ENCODE results near the gene CTIF. TPM values are rescaled to one million over a fixed set of nuclear protein-coding genes. Genes with fewer than 3 reads are reported as not detected.

Gene CTIF
- total RNA-seq, 1 experiment from 2014 or later, result 95.8 TPM

DNA sequence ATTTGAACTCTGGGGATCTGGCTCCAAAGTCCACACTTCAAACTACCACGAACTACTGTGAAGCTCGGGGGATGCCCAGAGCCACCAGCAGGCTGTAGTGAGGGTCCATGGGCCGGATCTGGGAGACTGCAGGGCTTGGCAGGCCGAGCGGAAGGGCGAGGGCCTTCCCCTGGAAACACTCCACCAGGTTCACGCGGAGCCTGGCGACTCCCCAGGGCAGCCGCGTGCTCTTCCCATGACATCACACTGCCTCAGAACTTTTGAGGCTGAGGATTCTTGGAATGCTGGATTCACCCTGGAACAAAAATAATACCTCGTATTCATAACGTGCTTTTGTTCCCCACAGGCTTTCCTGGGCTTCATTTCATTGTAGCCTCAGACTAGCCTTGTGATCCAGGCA lies 210.9 kb downstream of the CTIF start:
- DNase-seq (ENCODE audit: unreplicated experiment), result no peak
- Mint-ChIP-seq H3K4me1 (ENCODE audit: insufficient read depth, unreplicated experiment) (peaks cover 9% of the 10 kb centered on the region), H3K36me3 (ENCODE audit: insufficient read depth, unreplicated experiment) (no peaks in the 10 kb centered on the region), H3K4me3 (ENCODE audit: unreplicated experiment) (no peak overlapping the region), H3K27me3 (ENCODE audit: insufficient read depth, unreplicated experiment) (no peaks in the 10 kb centered on the region), H3K9me3 (ENCODE audit: unreplicated experiment) (no peaks in the 10 kb centered on the region), H3K27ac (ENCODE audit: low read depth, unreplicated experiment) (no peak overlapping the region)
- ChIA-PET POLR2A (no interaction called here), CTCF (interaction anchor here (0.6 to 1.2 kb wide), 3 partner anchors 11 to 273 kb away, joined by 3 to 5 read pairs (median 4); no protein-coding TSS in a partner anchor)
- no TSS peak for BruUV-seq (replicated peaks)
- intact Hi-C loops (cut with micrococcal nuclease), result no loop called here
- TF ChIP-seq, protein P1, sequence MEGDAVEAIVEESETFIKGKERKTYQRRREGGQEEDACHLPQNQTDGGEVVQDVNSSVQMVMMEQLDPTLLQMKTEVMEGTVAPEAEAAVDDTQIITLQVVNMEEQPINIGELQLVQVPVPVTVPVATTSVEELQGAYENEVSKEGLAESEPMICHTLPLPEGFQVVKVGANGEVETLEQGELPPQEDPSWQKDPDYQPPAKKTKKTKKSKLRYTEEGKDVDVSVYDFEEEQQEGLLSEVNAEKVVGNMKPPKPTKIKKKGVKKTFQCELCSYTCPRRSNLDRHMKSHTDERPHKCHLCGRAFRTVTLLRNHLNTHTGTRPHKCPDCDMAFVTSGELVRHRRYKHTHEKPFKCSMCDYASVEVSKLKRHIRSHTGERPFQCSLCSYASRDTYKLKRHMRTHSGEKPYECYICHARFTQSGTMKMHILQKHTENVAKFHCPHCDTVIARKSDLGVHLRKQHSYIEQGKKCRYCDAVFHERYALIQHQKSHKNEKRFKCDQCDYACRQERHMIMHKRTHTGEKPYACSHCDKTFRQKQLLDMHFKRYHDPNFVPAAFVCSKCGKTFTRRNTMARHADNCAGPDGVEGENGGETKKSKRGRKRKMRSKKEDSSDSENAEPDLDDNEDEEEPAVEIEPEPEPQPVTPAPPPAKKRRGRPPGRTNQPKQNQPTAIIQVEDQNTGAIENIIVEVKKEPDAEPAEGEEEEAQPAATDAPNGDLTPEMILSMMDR (IDR thresholded peaks at IDR 0.05; ENCODE audit: unreplicated experiment), result no peak

DNA sequence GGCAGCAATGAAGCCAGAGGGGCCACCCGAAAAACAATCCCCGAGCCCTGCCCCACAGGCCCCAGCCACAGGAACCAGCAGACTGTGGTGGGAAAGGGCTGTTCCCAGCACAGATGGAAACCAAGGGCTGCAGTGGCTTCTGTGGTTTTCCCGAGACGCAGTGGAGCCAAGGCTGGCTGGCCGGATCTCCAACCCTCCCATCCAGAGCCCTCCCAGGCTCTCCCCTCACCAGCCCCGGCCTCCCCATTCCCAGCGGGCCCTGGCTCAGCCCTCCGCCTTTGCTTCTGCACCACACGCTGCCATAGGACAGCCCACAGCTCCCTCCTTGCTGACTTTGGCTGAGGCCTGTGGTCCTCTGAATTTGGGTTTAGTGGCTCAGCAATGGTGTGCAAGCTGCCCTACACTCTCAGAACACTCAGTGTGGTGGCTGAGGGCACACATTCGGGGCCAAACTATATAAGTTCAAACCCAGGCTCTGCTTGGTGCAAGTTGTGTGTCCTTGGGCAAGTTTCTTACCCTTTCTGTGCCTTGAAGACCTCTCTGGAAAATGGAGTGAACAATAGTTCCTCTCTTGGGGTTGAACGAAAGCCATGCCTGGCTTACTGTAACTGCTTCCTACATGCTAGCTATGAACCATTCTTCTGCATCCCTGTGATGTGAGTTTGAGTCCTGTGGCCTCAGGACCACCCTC lies 211.8 kb downstream of the CTIF start:
- CTCF ChIA-PET, result interaction anchor here (0.8 kb wide), 1 partner anchor 26 kb away, joined by 3 read pairs; no protein-coding TSS in a partner anchor
- DNase-seq (ENCODE audit: unreplicated experiment), result no peak
- H3K4me3 Mint-ChIP-seq (ENCODE audit: unreplicated experiment), result no peak overlapping the region
- TF ChIP-seq, protein P1 (IDR thresholded peaks at IDR 0.05; ENCODE audit: unreplicated experiment), result no peak
- H3K4me1 Mint-ChIP-seq (ENCODE audit: insufficient read depth, unreplicated experiment), result peaks cover 6% of the 10 kb centered on the region
- H3K9me3 Mint-ChIP-seq (ENCODE audit: unreplicated experiment), result no peaks in the 10 kb centered on the region
- no TSS peak for BruUV-seq (replicated peaks)
- no peaks in the 10 kb centered on the region for H3K36me3 Mint-ChIP-seq (ENCODE audit: insufficient read depth, unreplicated experiment)
- no peaks in the 10 kb centered on the region for H3K27me3 Mint-ChIP-seq (ENCODE audit: insufficient read depth, unreplicated experiment)
- intact Hi-C loops (cut with micrococcal nuclease), result no loop called here
- POLR2A ChIA-PET, result no interaction called here
- no peak overlapping the region for H3K27ac Mint-ChIP-seq (ENCODE audit: low read depth, unreplicated experiment)

DNA sequence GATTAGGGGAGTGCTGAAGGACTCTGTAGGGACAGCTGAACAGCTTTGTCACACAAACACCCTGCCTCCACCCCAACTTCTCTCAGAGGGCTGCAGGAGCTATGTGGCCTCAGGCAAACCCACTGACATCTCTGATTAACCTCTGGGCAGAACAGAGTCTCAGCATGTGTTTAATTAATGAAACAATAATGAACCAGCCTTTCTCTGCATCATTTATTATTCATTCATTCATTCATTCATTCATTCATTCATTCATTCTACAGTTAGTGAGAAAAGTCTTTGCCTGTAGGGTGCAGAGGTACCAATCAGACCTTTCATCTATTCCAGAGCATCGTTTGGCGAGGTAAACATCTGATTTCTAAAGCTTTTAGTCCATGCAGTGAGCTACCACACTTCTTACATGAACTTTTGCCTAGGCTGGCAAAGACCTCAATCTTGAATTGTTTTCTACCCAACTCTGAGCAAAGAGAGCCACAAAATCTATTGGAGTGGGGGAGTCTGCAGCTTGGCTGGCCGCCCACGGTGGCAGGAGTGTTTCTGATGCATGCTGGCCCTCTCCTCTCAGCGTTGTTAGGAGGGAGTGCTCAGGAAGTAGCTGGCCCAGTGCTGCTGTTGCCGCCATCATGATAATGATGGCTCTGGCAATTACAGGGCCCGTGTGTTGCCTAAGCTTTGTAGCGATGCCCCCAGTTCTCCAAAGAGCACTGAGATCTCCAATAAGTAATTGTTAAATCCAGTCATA lies 213.1 kb downstream of the CTIF start:
- intact Hi-C loops (cut with micrococcal nuclease), result no loop called here
- BruUV-seq (replicated peaks), result no TSS peak
- peaks cover 6% of the 10 kb centered on the region for H3K4me1 Mint-ChIP-seq (ENCODE audit: insufficient read depth, unreplicated experiment)

DNA sequence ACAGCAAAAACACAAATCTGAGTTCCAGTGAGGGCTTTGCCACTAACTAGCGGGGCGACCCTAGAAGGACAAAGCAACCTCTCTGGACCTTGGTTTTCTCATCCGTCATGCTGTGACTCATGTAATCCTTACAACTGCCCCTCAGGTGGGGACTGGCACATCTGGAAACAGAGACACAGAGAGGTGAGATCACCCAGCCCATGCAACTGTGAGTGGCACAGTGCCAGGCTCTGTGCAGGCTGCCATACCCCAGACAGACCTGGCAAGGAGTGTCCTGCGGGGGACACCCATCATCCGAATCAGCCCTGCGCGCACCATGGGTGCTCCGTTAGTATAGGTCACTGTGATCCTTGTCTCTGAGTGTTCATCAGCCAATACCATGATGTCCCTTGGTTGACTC lies 213.6 kb downstream of the CTIF start:
- no peaks in the 10 kb centered on the region for H3K27me3 Mint-ChIP-seq (ENCODE audit: insufficient read depth, unreplicated experiment)
- no peaks in the 10 kb centered on the region for H3K36me3 Mint-ChIP-seq (ENCODE audit: insufficient read depth, unreplicated experiment)

More for the DNA sequence above, 213.1 kb downstream of the CTIF start:
- ChIA-PET POLR2A (no interaction called here), CTCF (interaction anchor here (0.8 to 1.2 kb wide), 2 partner anchors 24 to 77 kb away, joined by 3 read pairs; no protein-coding TSS in a partner anchor)
- DNase-seq (ENCODE audit: unreplicated experiment), result no peak
- TF ChIP-seq, protein P1 (IDR thresholded peaks at IDR 0.05; ENCODE audit: unreplicated experiment), result no peak
- Mint-ChIP-seq H3K27ac (ENCODE audit: low read depth, unreplicated experiment) (no peak overlapping the region), H3K36me3 (ENCODE audit: insufficient read depth, unreplicated experiment) (no peaks in the 10 kb centered on the region), H3K4me3 (ENCODE audit: unreplicated experiment) (no peak overlapping the region), H3K9me3 (ENCODE audit: unreplicated experiment) (no peaks in the 10 kb centered on the region), H3K27me3 (ENCODE audit: insufficient read depth, unreplicated experiment) (no peaks in the 10 kb centered on the region)

More for the DNA sequence above, 213.6 kb downstream of the CTIF start:
- Mint-ChIP-seq H3K4me3 (ENCODE audit: unreplicated experiment) (no peak overlapping the region), H3K9me3 (ENCODE audit: unreplicated experiment) (no peaks in the 10 kb centered on the region), H3K4me1 (ENCODE audit: insufficient read depth, unreplicated experiment) (peaks cover 6% of the 10 kb centered on the region), H3K27ac (ENCODE audit: low read depth, unreplicated experiment) (no peak overlapping the region)
- POLR2A ChIA-PET, result no interaction called here
- DNase-seq (ENCODE audit: unreplicated experiment), result no peak
- CTCF ChIA-PET, result interaction anchor here (1.2 kb wide), 1 partner anchor 77 kb away, joined by 3 read pairs; no protein-coding TSS in a partner anchor
- BruUV-seq (replicated peaks), result no TSS peak
- TF ChIP-seq, protein P1 (IDR thresholded peaks at IDR 0.05; ENCODE audit: unreplicated experiment), result no peak
- intact Hi-C loops (cut with micrococcal nuclease), result no loop called here

Measured in MCF 10A (cell line).